NCI-H2081 (cell line): ENCODE data around the gene FOXO3.

Source experiments
- DNase-seq, 2 experiments: peaks; one replicate each; lab custom pipeline; 2025; lab: John Stamatoyannopoulos, UW

The FOXO3 gene

GRCh38 chr6:108597572-108598304, 37.0 kb downstream of the FOXO3 start:
- no peak for DNase-seq

- DNase-seq = no peak
Measured at GRCh38 chr6:108598305-108598863, 37.7 kb downstream of the FOXO3 start.

DNA sequence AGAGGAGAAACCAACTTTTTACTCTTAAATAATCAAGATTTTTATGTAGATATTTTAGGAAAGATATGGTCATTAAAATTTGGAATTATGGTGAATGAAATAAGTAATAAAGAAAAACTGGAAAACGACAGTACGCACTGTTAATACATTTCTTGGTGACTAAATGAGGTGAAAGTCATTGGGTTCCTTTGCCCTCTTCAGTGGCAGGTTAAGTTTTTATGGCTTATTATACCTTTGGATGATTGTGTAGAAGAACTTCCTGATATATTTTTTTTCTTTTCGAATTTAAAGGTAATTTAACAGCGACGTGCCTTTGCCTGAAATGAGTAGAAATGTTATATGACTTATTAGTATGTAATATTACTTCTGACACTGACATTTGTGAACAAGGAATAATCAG, 43.4 kb downstream of the FOXO3 start:
- no peak for DNase-seq

DNA sequence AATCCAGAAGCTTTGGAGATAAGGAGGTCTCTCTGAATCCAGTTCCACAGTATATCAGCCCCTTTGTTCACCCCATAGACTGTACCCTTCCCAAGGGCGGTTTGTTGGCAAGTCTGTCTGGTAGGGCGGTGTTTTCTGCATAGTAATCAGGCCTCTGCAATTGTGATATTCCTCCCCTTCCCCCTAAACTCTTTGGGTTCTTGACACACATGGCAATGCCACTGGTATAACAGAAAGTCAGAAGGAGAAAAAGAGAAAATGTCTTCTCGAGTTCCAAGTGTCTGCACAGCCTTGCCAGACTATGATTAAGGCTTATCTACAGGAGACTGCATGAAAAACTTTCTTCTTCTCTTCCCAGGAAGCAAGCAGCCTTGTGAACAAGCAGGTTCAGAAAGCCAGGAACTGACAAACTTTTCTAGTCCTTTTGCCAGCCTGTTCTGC, 45.6 kb downstream of the FOXO3 start:
- DNase-seq = no peak

DNA sequence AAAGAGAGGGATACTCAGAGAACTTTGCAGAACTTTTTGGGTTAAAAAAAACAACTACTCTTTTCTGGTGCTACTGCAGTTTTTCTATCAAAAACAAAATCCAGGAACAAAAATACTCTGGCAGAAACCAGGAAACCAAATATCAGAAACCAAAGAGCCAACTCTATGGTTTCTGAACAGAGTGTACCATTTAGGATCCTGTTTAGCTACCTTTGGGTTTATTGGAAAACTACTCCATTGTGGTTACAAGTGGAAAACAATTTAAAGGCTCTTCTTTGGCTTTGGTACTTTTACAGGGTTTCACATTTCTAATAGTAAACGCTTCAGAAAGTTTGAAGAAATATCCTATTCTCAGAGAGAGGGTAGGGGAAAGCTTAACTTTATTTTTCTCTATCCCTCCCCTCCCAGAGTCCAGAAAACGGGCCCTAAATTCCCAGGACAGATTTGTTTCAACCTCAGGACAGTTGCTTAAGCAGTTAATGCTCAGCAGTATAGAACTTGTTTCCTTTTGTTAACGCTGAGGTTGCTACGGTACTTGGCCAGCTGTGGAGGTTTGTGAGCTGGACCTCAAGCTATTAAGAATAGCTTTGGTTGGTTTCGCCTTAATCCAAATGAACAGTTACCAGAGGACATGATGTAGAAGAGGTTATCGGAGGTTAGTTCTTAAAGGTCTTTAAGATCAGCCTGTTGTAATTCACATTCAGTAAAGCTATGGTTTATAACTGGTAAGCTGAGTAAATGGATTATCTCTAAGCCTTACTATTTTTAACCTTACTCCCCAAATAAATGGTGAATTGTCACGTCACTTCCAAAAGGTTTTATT, 47.9 kb downstream of the FOXO3 start:
- no peak for DNase-seq

DNA sequence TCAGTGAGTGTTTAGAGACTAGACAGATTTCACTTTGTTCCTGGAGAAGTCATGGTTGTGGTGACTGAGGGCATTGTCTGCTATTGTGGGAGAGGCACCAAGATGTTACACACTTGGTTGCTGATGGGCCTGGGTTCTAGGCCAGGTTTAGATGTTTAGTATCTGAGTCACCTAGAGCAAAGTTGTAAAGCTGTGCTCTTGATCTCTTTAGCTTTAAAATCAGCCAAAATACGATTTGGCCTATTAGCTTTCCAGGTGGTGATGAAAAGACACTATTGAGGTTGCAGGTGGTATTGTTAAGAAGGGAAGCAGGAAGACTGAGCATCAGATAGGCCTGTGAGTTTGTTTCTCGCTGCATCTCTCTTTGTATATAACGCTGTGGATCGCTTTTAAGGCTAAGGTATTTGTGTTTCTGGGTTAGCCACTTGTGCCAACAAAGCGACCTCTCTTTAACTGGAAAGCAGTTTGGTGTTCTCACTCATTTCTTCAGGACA, 48.6 kb downstream of the FOXO3 start:
- DNase-seq = no peak

DNA sequence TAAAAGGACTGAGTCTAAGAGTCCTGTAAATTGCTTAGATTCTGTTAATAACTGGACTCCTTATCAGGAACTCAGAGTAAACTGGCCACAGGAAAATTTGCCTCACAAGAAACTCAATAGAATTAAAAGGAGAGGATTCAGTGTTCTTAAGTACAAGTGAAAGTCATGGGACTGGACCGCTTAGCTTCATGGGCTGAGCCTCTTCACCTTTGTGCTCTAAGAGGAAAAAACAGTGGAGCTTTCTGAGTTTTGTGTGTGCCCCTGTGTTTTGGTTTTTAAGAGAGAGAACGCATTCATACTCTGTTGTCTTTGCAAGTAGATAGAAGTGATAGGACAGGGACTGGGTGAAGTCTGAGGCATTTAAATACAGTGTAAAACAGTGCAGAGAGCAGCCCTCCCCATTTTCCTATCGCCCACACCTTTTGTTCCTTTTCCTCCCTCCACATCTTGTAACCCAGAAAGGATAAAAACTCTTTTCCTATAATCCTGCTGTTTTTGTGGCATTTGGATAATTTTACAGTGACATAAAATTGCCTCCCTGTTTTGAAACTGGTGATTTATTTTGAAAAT, 49.6 kb downstream of the FOXO3 start:
- no peak for DNase-seq

DNA sequence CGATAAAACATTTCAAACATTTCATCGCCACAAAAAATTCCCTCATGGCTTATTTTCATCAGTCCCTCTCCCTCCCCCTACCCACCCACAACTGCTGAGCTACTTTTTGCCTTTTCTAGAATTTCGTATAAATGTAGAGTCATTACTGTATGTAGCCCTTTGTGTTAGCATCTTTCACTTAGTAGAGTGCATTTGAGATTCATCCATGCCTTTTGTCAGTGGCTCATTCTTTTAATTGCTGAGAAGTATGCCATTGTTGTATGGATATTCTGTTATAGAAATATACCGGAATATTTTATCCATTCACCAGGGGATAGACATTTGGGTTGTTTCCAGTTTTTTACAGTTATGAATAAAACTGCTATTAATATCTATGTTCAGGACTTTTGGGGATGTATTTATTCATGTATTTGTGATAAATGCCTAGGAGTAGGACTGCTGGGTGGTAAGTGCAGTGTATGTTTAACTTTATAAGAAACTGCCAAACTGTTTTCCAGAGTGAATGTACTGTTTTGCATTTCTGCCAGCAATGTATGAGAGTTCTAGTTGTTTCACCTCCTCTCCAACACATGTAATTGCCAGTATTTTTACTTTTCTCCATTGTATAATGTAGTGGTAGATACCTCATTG, 50.4 kb downstream of the FOXO3 start:
- DNase-seq = no peak

DNA sequence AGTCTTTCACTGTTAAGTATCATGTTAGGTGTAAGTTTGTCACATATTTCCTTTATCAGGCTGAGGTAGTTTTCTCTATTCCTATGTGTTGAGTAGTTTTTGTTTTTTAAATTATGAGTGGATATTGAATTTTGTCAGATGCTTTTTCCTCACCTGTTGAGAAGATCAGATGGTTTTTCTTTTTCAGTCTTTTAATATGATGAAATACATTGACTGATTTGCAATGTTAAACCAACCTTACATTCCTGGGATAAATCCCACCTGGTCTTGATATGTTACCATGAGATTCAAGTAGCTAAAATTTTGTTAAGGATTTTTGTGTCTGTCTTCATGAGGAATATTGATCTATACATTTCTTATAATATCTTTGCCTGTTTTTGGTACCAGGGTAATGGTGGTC, 52.1 kb downstream of the FOXO3 start:
- DNase-seq = no peak

GRCh38 chr6:108616544-108616943, 55.8 kb downstream of the FOXO3 start:
- DNase-seq = no peak

GRCh38 chr6:108616973-108617372, 56.3 kb downstream of the FOXO3 start:
- no peak for DNase-seq

- no peak for DNase-seq
Measured at GRCh38 chr6:108618623-108619152, 58.0 kb downstream of the FOXO3 start.

- DNase-seq = no peak
Measured at GRCh38 chr6:108619431-108620197, 58.9 kb downstream of the FOXO3 start.

DNA sequence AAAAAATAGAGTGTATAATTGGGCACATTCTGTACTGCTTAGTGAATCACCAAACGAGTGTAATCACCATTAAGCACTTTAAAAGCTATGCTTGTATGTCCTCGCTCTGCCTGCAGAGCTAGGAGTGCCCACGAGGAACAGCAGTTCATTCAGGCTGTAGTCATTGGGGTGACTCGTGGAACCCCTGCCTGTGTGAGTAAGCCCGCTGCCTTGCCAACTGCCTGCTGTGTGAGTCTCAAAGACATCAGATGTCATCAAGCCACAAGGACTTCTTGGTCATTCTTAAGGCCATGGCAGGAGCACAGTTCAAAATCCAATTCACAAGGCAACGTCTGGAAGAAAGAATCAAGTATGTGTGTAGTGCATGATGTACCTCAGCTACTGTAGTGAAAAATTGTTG, 60.4 kb downstream of the FOXO3 start:
- DNase-seq = no peak

DNA sequence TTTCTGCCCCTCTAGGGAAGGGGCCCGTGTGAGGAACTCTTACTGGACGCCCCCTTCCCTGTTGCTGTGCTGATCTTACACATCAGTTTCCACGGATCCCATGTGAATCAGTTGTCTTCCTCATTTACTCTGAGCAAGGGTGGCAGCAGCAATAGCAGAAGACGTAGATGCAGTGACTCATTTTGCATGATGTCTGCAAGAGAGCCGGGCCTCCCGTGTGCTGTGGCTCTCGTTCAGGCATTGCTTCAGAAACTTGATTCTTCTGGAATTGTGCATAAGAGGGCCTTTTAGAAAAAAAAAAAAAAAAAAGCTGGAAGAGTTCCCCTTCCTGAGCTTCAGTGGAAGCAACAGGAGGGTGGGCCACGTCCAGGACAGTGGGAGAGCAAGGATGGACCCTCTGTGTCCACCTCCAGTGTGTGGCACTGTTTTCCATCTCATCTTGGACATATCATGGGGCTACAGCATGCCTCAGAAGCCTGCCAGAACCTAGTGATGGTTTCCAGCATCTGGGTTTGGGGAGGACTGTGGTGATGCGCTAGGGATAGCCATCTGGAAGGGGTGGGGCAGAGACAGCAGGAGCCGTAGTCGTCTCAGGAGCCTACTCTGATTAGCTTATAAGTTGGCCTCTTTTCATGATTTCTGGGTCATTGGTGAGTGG, 62.1 kb downstream of the FOXO3 start:
- no peak for DNase-seq

- DNase-seq = no peak
Measured at GRCh38 chr6:108623995-108624394, 63.3 kb downstream of the FOXO3 start.

DNA sequence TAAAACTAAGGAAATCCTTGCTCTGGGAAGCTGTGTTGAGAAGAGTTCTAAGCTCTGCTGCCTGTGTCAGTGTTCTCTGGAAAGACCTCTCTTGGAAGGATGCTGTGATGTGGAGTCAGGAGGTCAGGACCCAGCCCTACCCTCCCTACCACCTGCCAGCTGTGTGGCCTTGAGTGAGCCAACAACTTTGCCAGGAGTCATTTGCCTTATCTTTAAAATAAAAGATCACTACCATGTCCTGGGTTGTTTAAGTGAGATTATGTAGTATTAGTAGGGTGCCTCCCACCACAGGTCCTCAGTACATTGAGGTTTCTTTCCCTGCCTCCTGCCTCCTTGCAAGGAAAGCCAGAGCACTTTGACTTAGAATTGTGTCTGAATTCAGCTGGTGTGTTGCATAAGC, 64.9 kb downstream of the FOXO3 start:
- no peak for DNase-seq

- DNase-seq = no peak
Measured at GRCh38 chr6:108626777-108627176, 66.1 kb downstream of the FOXO3 start.

- no peak for DNase-seq
Measured at GRCh38 chr6:108627692-108628550, 67.2 kb downstream of the FOXO3 start.
